Prostate gland (tissue), 2 donors: ENCODE measurements around the gene ZNF133. TPM values are rescaled to one million over a fixed set of nuclear protein-coding genes. Genes with fewer than 3 reads are reported as not detected.
"Not testable (repeated sequence)": the region's sequence is repeated elsewhere in the genome, so short reads cannot be mapped to it uniquely, and the experiment has no call there.

Source experiments
- DNase-seq: peaks from one replicate; pipeline ENCODE4 v3.0.0-alpha.2; 2019; ENCODE audit warnings: low spot score
- H3K27ac ChIP-seq, 2 donors: fragments of 200-600 bp; sonication (generic); 2 replicates each; pipeline ENCODE4 v1.5.1; 2017 to 2019
- H3K27me3 ChIP-seq: fragments of 200-600 bp; sonication (generic); replicated peaks from 2 replicates; pipeline ENCODE4 v1.5.1; 2019; ENCODE audit not compliant: insufficient read depth
- H3K36me3 ChIP-seq, 2 donors: fragments of 200-600 bp; sonication (generic); 1 replicate in 1 of 2; 2 replicates in 1 of 2; pipeline versions ENCODE4 v1.5.1 to v1.8.1; 2017 to 2019
- H3K4me1 ChIP-seq: fragments of 200-600 bp; sonication (generic); replicated peaks from 2 replicates; pipeline ENCODE4 v1.5.1; 2019
- H3K4me3 ChIP-seq, 2 donors: fragments of 200-600 bp; sonication (generic); 2 replicates each; pipeline ENCODE4 v1.5.1; 2017 to 2019
- H3K9me3 ChIP-seq: fragments of 200-600 bp; sonication (generic); 2 replicates; pipeline ENCODE4 v1.5.1; 2017
- POLR2A ChIP-seq: fragments of 450-650 bp; IDR thresholded peaks from one replicate; pipeline ENCODE4 v1.6.1; 2016; ENCODE audit warnings: antibody characterized with exemption, mild to moderate bottlenecking
- POLR2AphosphoS5 ChIP-seq: sonication (generic); formaldehyde crosslinking; IDR thresholded peaks from one replicate; pipeline ENCODE4 v1.6.1; 2017; ENCODE audit warnings: antibody characterized with exemption
- WGBS: methylation state at CpG from one replicate; pipeline ENCODE4 v1.1.5; 2018; 5-methylcytosine and 5-hydroxymethylcytosine counted together
- intact Hi-C: fragments of 100-400 bp; cut with DNase I; formaldehyde crosslinking; loops from one replicate; pipeline ENCODE4 v1.14.2; 2022
- total RNA-seq, 2 donors: library from RNA; depleted of rRNA; stranded (reverse); fragments of >200 nt; gene quantifications; one replicate each; pipeline ENCODE4 v1.1.0, GENCODE V29; 2016
- TF ChIP-seq, protein P1 (sequence below), 4 experiments: fragments of 200-600 bp in 2 of 4; fragments of 450-650 bp in 2 of 4; sonication (generic) in 2 of 4; IDR thresholded peaks; 1 replicate in 3 of 4; 2 replicates in 1 of 4; pipeline ENCODE4 v1.5.1; 2016 to 2019; ENCODE audit warnings: antibody characterized with exemption in 4 of 4, mild to moderate bottlenecking in 2 of 4, moderate library complexity in 2 of 4

ZNF133 gene
- total RNA-seq, 2 donors from 2014 or later, result 15.2 to 23.1 TPM

DNA sequence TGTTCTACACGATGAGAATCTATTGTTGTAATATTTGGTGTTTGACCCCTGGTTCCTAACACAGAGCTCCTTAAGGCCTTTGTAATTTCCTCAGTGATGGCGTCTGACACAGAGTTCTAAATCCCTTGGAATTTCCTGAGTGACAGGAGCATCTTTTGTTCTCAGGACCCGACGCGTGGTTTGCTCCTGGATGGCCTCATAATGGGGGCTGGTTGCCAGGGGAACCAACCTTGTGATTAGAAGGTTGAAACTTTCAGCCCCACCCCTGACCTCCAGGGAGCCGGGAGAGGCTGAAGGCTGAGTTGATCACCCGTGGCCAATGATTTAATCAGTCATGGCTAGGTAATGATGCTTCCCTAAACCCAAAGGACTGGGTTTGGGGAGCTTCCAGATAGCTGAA lies 20.5 kb upstream of the ZNF133 start:
- 24% methylated on average over 7 of the region's 7 CpGs for WGBS
- Histone ChIP-seq H3K27me3 (no peaks in the 10 kb centered on the region), H3K4me1 (no peaks in the 10 kb centered on the region), H3K27ac (no peak overlapping the region), H3K4me3 (no peak overlapping the region), H3K9me3 (no peaks in the 10 kb centered on the region), H3K36me3 (no peaks in the 10 kb centered on the region)
- TF ChIP-seq, protein P1, sequence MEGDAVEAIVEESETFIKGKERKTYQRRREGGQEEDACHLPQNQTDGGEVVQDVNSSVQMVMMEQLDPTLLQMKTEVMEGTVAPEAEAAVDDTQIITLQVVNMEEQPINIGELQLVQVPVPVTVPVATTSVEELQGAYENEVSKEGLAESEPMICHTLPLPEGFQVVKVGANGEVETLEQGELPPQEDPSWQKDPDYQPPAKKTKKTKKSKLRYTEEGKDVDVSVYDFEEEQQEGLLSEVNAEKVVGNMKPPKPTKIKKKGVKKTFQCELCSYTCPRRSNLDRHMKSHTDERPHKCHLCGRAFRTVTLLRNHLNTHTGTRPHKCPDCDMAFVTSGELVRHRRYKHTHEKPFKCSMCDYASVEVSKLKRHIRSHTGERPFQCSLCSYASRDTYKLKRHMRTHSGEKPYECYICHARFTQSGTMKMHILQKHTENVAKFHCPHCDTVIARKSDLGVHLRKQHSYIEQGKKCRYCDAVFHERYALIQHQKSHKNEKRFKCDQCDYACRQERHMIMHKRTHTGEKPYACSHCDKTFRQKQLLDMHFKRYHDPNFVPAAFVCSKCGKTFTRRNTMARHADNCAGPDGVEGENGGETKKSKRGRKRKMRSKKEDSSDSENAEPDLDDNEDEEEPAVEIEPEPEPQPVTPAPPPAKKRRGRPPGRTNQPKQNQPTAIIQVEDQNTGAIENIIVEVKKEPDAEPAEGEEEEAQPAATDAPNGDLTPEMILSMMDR (IDR thresholded peaks at IDR 0.05), result no peak
- TF ChIP-seq POLR2AphosphoS5, result no peak
- TF ChIP-seq POLR2A, result no peak
- intact Hi-C loops, result no loop called here
- DNase-seq, result no peak

DNA sequence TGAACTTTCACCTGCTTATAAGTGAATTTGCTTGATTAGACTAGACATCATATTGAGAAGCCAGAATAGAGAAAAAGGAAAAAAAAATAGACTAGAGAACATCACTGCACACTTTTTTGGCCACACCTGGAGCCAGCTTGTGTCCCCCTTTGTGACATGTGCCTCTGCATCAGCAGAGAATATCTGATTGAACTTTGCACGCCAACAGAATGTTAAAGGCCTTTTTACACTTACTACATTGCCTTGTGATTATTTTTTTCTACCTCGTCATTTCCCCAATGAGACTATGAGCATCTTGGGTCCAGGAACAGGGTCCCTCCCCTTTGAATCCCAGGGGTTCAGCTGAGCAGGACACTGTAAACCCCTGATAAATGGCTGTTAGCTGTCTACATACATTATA lies 17.2 kb upstream of the ZNF133 start:
- no peak for DNase-seq
- H3K36me3 ChIP-seq, result no peaks in the 10 kb centered on the region
- no peak for TF ChIP-seq POLR2AphosphoS5
- no peak for TF ChIP-seq POLR2A
- TF ChIP-seq, protein P1 (IDR thresholded peaks at IDR 0.05), result no peak
- no peaks in the 10 kb centered on the region for H3K9me3 ChIP-seq
- H3K4me1 ChIP-seq, result no peaks in the 10 kb centered on the region
- intact Hi-C loops, result no loop called here
- no peaks in the 10 kb centered on the region for H3K27me3 ChIP-seq
- 94% methylated on average over 2 of the region's 2 CpGs for WGBS
- no peak overlapping the region for H3K4me3 ChIP-seq
- no peak overlapping the region for H3K27ac ChIP-seq

DNA sequence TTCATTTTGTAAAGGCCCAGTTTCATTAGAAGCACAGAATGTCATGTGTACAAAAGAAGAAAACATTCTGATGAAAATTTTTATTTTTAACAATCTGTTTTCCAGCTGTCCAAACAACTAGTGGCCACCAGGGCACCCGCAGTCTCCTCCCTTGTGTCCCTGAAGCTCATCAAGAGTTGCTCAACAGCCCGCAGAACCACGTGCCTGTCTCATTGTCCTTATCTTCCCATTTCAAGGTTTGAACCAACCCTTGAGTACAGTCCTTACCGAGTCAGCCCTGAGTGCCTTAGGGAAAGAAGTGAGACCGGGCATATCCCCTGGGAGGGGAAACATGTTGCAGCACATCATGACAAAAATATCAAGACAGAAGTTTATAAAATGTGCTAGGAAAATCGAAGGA lies 15.9 kb upstream of the ZNF133 start:
- intact Hi-C loops, result no loop called here
- Histone ChIP-seq H3K9me3 (no peaks in the 10 kb centered on the region), H3K27ac (no peak overlapping the region), H3K4me3 (no peak overlapping the region), H3K27me3 (no peaks in the 10 kb centered on the region), H3K36me3 (no peaks in the 10 kb centered on the region), H3K4me1 (no peaks in the 10 kb centered on the region)
- WGBS, result 47% methylated on average over 6 of the region's 6 CpGs
- no peak for TF ChIP-seq POLR2AphosphoS5
- TF ChIP-seq POLR2A, result no peak
- TF ChIP-seq, protein P1 (IDR thresholded peaks at IDR 0.05), result no peak
- DNase-seq, result no peak

DNA sequence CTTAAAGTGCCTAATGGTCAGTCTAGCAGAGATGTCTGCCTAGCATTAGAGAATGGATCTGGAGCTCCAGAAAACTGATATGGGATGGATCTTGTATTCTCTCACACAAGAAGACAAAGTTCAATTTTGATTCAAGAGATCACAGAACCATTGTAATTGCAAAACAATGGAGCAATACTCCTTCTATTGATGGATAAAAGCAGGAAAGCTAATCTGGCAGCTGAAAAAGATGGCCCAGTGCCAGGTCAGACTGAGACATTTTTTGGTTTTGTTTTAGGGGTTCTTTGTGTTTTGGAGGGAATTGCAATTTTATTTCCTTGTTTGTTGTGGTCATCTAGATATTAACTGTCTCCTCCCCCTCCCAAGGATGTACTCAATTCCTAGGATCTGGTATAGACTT lies 14.6 kb upstream of the ZNF133 start:
- H3K27me3 ChIP-seq, result no peaks in the 10 kb centered on the region
- H3K9me3 ChIP-seq, result no peaks in the 10 kb centered on the region
- no peak overlapping the region for H3K4me3 ChIP-seq
- no peaks in the 10 kb centered on the region for H3K36me3 ChIP-seq
- H3K27ac ChIP-seq, result no peak overlapping the region
- intact Hi-C loops, result no loop called here
- DNase-seq, result no peak
- H3K4me1 ChIP-seq, result no peaks in the 10 kb centered on the region
- TF ChIP-seq POLR2AphosphoS5 (no peak), POLR2A (no peak)
- TF ChIP-seq, protein P1 (IDR thresholded peaks at IDR 0.05), result no peak

DNA sequence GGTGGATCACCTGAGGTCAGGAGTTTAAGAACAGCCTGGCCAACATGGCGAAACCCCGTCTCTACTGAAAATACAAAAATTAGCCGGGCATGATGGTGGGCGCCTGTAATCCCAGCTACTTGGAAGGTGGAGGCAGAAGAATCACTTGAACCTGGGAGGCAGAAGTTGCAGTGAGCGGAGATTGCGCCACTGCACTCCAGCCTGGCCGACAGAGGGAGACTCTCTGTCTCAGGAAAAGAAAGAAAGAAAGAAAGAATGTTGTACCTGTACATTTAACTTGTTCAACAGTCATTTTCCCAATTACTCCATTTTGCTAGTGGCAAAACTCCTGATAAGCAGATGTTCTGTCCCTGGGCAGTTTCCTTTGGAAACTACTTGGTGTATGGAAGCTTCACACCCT lies 12.4 kb upstream of the ZNF133 start:
- intact Hi-C loops, H3K4me1 ChIP-seq, H3K27ac ChIP-seq, H3K9me3 ChIP-seq, DNase-seq, H3K4me3 ChIP-seq, H3K36me3 ChIP-seq, H3K27me3 ChIP-seq: not testable (repeated sequence)
- 91% methylated on average over 7 of the region's 7 CpGs for WGBS
